Kidney capillary endothelial cell (primary cell): Measurements from ENCODE around the gene MAGED1.
"Not testable (repeated sequence)": the region's sequence is repeated elsewhere in the genome, so short reads cannot be mapped to it uniquely, and the experiment has no call there.

Experiments used
- DNase-seq: peaks from one replicate; pipeline ENCODE4 v3.0.0-alpha.2; 2018; ENCODE audit warnings: low spot score

Gene MAGED1

DNA sequence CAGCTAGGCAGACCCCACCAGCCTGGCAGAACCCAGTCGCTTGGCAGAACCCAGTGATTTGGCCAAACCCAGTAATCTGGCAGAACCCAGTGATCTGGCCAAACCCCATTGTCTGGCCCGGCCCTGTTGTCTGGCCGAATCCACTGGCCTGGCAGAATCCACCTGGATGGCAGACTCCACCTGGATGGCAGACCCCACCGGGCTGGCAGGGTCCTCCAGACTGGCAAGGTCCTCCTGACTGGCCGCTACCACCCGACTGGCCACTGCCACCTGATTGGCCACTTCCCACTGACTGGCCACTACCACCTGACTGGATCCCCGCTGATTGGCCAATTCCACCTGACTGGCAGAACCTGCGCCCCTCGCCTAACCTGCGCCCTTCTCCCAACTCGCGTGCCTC is 3.2 kb downstream of the MAGED1 start:
- DNase-seq: no peak

DNA sequence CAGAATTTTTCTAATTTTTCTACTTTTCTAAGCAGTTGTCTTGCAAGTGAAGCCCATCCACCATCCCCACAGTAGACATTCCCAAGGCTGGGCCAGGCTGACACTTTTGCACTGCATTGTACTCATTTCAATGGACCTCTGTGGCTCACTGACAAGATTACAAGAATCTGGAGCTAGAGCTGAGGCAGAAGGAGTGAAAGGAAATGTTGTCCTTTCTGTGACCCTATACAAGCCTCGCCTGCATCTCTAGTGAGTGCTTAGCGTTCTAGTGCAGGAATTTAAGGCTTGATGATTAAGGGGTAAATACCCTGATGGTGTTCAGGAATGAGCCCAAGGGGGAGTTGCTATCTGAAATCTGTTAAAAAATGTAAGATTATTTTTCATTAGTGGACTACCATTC is 6.3 kb downstream of the MAGED1 start:
- no peak for DNase-seq

DNA sequence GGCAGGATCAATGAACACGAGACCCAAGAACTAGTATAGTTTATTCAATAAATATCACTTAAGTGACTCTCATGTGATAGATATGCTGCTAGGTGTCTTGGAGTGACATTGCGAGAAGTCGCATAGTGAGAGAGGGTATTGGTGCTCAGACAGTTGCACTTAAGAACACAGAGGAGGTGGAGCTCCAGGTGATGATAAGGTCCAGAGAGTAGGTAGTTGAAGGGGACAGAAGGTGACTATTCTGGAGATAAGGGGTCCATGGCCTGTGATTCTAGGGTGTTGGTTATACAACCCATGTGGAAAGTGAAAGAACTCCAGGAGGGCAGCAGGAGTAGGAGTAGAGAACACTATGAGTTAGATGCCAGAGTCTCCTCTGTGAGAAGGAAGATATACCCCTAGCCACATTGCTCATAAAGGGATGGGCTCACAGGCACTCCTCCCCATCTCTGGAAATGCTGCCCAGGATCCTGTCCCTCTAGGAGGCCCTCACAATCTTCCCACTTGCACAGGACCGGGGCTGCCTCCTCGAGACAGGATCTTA is 9.2 kb downstream of the MAGED1 start:
- DNase-seq: no peak

DNA sequence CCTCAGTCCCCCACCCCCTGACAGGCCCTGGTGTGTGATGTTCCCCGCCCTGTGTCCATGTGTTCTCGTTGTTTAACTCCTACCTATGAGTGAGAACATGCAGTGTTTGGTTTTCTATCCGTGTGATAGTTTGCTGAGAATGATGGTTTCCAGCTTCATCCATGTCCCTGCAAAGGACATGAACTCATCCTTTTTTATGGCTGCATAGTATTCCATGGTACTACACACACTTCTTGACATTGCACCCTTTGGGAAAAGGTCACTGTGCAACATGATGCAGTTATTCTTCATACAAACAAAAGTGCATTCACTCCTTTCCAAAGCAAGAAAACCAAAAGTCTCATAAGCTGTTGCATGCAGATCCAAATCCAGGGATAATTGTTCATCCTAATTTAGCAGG is 11.7 kb downstream of the MAGED1 start:
- not testable (repeated sequence) for DNase-seq

DNA sequence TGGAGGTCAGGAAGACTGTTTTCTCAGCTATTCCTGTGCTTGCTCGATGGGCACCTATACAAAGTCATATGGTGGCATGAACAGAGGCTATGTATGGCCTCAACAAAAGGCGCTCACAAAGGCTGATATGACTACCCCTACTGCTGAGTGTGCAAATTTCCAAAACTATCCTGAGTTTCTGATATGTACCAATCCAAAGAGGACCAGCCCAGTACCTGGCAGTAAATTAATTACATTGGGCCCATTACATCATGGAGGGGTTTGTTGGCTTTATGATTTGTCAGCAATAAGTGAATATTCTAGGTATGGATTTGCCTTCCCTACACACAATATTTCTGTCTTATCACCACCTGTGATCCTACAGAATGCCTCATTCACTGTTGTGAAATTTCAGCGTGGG is 12.3 kb downstream of the MAGED1 start:
- no peak for DNase-seq

DNA sequence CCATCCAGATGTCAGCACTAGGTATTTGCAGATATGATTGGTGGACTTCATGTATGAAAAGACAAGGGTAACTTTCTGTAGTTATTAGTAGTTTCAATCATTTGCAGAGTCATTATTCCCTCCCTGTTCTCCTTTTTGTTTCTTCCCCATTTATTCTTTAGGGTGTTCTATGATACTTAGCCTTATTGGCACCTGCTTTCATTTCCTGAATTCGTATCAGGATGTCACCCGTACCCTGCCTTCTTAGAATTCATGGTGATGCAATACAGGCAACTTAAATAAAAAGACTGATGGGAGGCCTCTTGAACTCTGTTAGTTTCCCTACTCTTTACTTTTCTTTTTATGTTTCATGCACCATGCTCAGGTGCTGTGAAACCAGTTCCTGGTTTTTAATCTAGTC is 24.2 kb downstream of the MAGED1 start:
- DNase-seq: no peak

DNA sequence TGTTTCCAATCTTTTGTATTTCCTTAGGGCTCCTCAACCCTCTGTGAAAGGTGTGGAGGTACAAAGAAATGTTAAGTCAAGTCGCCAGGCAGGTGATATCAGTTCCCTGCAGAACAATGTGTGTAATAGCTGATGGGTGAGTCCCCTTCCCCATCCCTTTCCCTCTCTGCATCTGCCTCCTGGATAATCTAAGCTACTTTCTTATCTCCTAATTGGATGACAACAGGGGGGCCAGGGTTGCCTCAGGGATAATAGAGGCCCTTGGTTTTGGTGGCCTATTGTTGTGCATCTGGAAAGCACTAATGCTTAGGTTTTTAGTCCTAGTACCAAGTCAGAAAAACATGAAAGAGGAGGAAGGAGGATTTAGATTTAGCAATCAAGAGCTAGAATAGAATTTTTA is 29.1 kb downstream of the MAGED1 start:
- DNase-seq: no peak

DNA sequence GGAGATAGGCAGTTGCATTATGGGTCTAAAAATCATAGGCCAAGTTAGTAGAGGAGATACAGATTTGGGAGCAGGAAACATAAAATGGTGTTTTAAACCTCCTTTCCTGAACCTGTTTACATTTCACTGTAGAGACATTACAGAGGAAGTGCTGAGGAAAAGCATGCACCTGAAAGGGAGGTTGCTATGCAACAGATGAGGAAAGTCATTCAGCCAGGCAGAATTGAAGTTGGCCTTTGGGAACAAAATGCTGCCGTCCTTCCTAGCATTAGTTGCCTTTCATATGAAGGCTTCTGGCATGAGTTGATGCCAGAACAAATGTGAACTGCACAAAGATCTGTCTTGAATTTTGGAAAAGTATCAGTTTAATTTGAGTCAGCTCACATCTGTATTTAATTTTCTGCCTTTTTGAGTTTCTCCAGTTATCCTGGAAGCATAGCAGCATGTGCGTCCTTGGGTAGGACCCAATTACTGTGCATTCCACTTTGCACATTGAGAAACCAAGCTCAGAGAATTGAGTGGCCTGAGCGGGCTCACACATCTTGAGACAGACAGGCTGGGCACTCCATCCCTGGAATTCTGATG is 38.2 kb downstream of the MAGED1 start:
- no peak for DNase-seq
